WTC11 (cell line): ENCODE measurements around the gene SLC25A21.

Source experiments
- CBFB ChIP-seq: sonication (generic); formaldehyde crosslinking; IDR thresholded peaks from 2 replicates; pipeline ENCODE4 v1.8.1; 2022; ENCODE audit warnings: mild to moderate bottlenecking, low read depth, missing genetic modification reagents
- CREM ChIP-seq: sonication (generic); formaldehyde crosslinking; IDR thresholded peaks from 2 replicates; pipeline ENCODE4 v1.8.1; 2022; ENCODE audit warnings: mild to moderate bottlenecking, missing genetic modification reagents, moderate library complexity
- CTCF ChIP-seq: fragments of 200-600 bp; IDR thresholded peaks from 2 replicates; pipeline ENCODE4 v1.8.0; 2022; ENCODE audit warnings: antibody characterized with exemption
- IRF2 ChIP-seq: sonication (generic); formaldehyde crosslinking; IDR thresholded peaks from 2 replicates; pipeline ENCODE4 v1.8.0; 2022; ENCODE audit warnings: low read depth, missing genetic modification reagents, borderline replicate concordance
- OVOL2 ChIP-seq: fragments of 250-450 bp; sonication (Bioruptor Pico); IDR thresholded peaks from 2 replicates; pipeline ENCODE4 v1.9.0; 2021; ENCODE audit warnings: mild to moderate bottlenecking, borderline replicate concordance
- ZNF317 ChIP-seq: sonication (generic); formaldehyde crosslinking; IDR thresholded peaks from 2 replicates; pipeline ENCODE4 v1.8.1; 2023; ENCODE audit warnings: low read depth, mild to moderate bottlenecking, moderate library complexity, missing genetic modification reagents, borderline replicate concordance

GRCh38 chr14:37172024-37172869, at the start of gene SLC25A21:
- TF ChIP-seq CREM (CRISPR knock-in tag) (0 out of 2 replicates have a peak, but pooled peaks have one; percentile 61), CTCF (no peak), CBFB (CRISPR knock-in tag) (no peak), OVOL2 (CRISPR knock-in tag) (no peak), IRF2 (CRISPR knock-in tag) (no peak), ZNF317 (no peak)
